ENCODE measurements around the gene PITX2. TPM values are rescaled to one million over a fixed set of nuclear protein-coding genes. Genes with fewer than 3 reads are reported as not detected.

Gene PITX2
- total and polyA plus RNA-seq, 2 experiments from 2014 or later = 0.52 to 0.99 TPM

DNA sequence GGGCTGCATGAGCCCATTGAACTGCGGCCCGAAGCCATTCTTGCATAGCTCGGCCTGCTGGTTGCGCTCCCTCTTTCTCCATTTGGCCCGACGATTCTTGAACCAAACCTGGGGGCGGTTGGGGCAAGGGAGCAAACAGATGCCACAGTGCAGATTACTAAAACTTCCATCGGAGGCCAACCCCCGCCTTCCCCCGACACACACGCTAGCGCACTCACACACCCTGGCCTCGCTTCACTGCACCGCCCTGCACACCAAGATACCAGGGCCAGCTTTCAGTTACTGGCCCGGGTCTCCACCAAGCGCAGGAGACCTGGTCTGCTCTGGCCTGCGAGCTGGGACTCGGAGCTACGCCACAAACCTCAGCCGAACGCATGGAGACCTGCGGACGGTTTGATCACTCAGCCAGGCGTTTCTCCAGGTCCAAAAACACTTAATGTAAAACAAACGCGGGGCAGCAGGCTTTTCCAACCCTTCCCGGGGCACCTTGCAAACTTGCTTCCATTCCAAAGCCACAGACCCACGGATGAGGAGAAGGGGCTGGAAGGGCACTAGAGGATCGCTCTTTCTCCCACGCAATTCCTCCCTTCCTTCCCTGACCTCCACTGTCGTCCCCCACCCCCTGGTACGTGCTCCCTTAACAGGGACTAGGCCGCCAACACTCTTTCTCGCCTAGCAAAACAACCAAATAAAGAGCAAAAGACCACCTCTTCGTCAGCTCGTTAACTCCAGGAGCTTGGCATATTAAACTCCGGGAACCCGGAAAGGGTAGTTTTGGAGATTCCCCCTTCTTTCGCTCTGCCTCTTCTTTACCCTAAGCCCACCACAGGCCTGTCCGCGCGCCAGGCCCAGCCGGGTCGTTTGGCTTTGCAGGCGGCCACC lies 4.1 kb downstream of the PITX2 start:
- Mint-ChIP-seq H3K27ac (no peak overlapping the region), H3K9me3 (no peaks in the 10 kb centered on the region; the same call in none of the 3 replicates), H3K36me3 (ENCODE audit: low read depth) (no peaks in the 10 kb centered on the region; the same call in 2 of the 3 replicates), H3K4me3 (peak overlapping the region; percentile 60), H3K27me3 (ENCODE audit: insufficient read depth, low read depth, poor library complexity) (peaks cover 99% of the 10 kb centered on the region), H3K4me1 (peaks cover 62% of the 10 kb centered on the region)
- Histone ChIP-seq H3K9me2 (ENCODE audit: insufficient read depth) (no peaks in the 10 kb centered on the region), H3K4me2 (peak overlapping the region; percentile 90), H3K79me2 (replicated peaks; ENCODE audit: insufficient read depth) (no peaks in the 10 kb centered on the region), H2AFZ (peak overlapping the region; percentile 64; the same call in 1 of the 2 replicates), H3K36me3 (ENCODE audit: insufficient read depth) (no peaks in the 10 kb centered on the region), H3K27me3 (ENCODE audit: insufficient read depth) (peaks cover 98% of the 10 kb centered on the region), H3F3A (replicated peaks; ENCODE audit: low read depth) (peaks cover 40% of the 10 kb centered on the region), H3K27ac (ENCODE audit: low read depth) (no peak overlapping the region), H4K20me1 (replicated peaks; ENCODE audit: insufficient read depth) (peaks cover 8% of the 10 kb centered on the region; the same call in 1 of the 2 replicates), H3K4me1 (ENCODE audit: insufficient read depth) (peaks cover 65% of the 10 kb centered on the region), H3K4me3 (peak overlapping the region; percentile 68)
- TF ChIP-seq ZNF462 (CRISPR knock-in tag; IDR thresholded peaks at IDR 0.05) (no peak), EZH2 (IDR thresholded peaks at IDR 0.05; ENCODE audit: low read depth, unreplicated experiment) (peak; percentile 61)
- TF ChIP-seq, protein P1, sequence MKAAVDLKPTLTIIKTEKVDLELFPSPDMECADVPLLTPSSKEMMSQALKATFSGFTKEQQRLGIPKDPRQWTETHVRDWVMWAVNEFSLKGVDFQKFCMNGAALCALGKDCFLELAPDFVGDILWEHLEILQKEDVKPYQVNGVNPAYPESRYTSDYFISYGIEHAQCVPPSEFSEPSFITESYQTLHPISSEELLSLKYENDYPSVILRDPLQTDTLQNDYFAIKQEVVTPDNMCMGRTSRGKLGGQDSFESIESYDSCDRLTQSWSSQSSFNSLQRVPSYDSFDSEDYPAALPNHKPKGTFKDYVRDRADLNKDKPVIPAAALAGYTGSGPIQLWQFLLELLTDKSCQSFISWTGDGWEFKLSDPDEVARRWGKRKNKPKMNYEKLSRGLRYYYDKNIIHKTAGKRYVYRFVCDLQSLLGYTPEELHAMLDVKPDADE (IDR thresholded peaks at IDR 0.05) = no peak
- peak; percentile 51 for DNase-seq (ENCODE audit: low spot score)
- ATAC-seq = no peak
